IMR-90 (cell line): Measurements from ENCODE around the gene NKX1-1. TPM values are rescaled to one million over a fixed set of nuclear protein-coding genes. Genes with fewer than 3 reads are reported as not detected.

Source experiments
- ATAC-seq: fragments of 200-7000 bp; cut with Tn5 transposase; 2 replicates; pipeline ENCODE4 v1.9.1; 2020; ENCODE audit warnings: low read depth, mild to moderate bottlenecking, moderate library complexity
- BruUV-seq: library from RNA; stranded (reverse); fragments of 400-500 nt; replicated peaks from 2 replicates; lab custom pipeline; 2021; lab: Mats Ljungman, UMichigan
- CTCF ChIA-PET: fragments of 300-600 bp; formaldehyde crosslinking; extraction: SDS; loops from one replicate; lab custom pipeline; 2021; ENCODE audit warnings: antibody characterized with exemption; lab: Yijun Ruan, JAX
- POLR2A ChIA-PET: fragments of 300-600 bp; sonication (Branson Sonifier 250); formaldehyde crosslinking; loops from one replicate; lab custom pipeline; 2022; ENCODE audit warnings: antibody characterized with exemption; ENCODE audit not compliant: unreplicated experiment; lab: Charles Lee
- DNase-seq: peaks from one replicate; pipeline ENCODE4 v3.0.0; 2013
- H2AFZ ChIP-seq: replicated peaks from 2 replicates; pipeline ENCODE3; 2013; ENCODE audit warnings: low read length, mild to moderate bottlenecking; ENCODE audit not compliant: poor library complexity
- H2AK5ac ChIP-seq: 2 replicates; pipeline ENCODE4 v1.6.1; 2013; ENCODE audit warnings: low read depth, low read length, inconsistent platforms
- H2AK9ac ChIP-seq: replicated peaks from 2 replicates; pipeline ENCODE3; 2013; ENCODE audit warnings: mild to moderate bottlenecking, low read depth, low read length, moderate library complexity; ENCODE audit not compliant: poor library complexity
- H2BK120ac ChIP-seq: 2 replicates; pipeline ENCODE4 v1.6.1; 2013; ENCODE audit warnings: low read depth, low read length, inconsistent platforms
- H2BK15ac ChIP-seq: 3 replicates; pipeline ENCODE4 v1.6.1; 2013; ENCODE audit warnings: low read depth, low read length, inconsistent platforms
- H2BK20ac ChIP-seq: 2 replicates; pipeline ENCODE4 v1.6.1; 2013; ENCODE audit warnings: low read depth, mild to moderate bottlenecking, inconsistent platforms, low read length, moderate library complexity
- H2BK5ac ChIP-seq: 2 replicates; pipeline ENCODE4 v1.6.1; 2013; ENCODE audit warnings: mild to moderate bottlenecking, low read depth, low read length, inconsistent platforms; ENCODE audit not compliant: poor library complexity, severe bottlenecking
- H3K14ac ChIP-seq: replicated peaks from 2 replicates; pipeline ENCODE4 v1.6.1; 2013; ENCODE audit warnings: low read depth, low read length, inconsistent platforms
- H3K18ac ChIP-seq: 2 replicates; pipeline ENCODE4 v1.6.1; 2013; ENCODE audit warnings: low read depth, low read length, control low read depth
- H3K23ac ChIP-seq: 2 replicates; pipeline ENCODE4 v1.6.1; 2013; ENCODE audit warnings: low read depth, low read length, inconsistent platforms
- H3K27ac ChIP-seq: 2 replicates; pipeline ENCODE4 v1.5.1; 2013; ENCODE audit warnings: mild to moderate bottlenecking, control low read depth, low read length; ENCODE audit not compliant: insufficient read depth
- H3K27me3 ChIP-seq: 2 replicates; pipeline ENCODE4 v1.6.1; 2013; ENCODE audit warnings: low read length; ENCODE audit not compliant: control insufficient read depth, insufficient read depth
- H3K36me3 ChIP-seq: 2 replicates; pipeline ENCODE4 v1.6.1; 2013; ENCODE audit warnings: low read length, mixed read lengths; ENCODE audit not compliant: control insufficient read depth, insufficient read depth
- H3K4ac ChIP-seq: 2 replicates; pipeline ENCODE4 v1.6.1; 2013; ENCODE audit warnings: low read depth, low read length, inconsistent platforms
- H3K4me1 ChIP-seq: 2 replicates; pipeline ENCODE4 v1.6.1; 2013; ENCODE audit warnings: low read length, mixed read lengths; ENCODE audit not compliant: control insufficient read depth, insufficient read depth
- H3K4me2 ChIP-seq: 2 replicates; pipeline ENCODE4 v1.6.1; 2013; ENCODE audit warnings: low read depth, mild to moderate bottlenecking, control low read depth, low read length, moderate library complexity
- H3K4me3 ChIP-seq: 2 replicates; pipeline ENCODE4 v1.5.1; 2013; ENCODE audit warnings: low read depth, mild to moderate bottlenecking, control low read depth, low read length, moderate library complexity; ENCODE audit not compliant: insufficient read depth
- H3K56ac ChIP-seq: 2 replicates; pipeline ENCODE4 v1.6.1; 2013; ENCODE audit warnings: low read length, inconsistent platforms; ENCODE audit not compliant: insufficient read depth; ENCODE audit errors: extremely low read depth
- H3K79me1 ChIP-seq, 2 experiments: 2 replicates each; pipeline ENCODE4 v1.6.1; 2013; ENCODE audit warnings: low read length in 2 of 2, inconsistent platforms in 1 of 2, low read depth in 1 of 2
- H3K9ac ChIP-seq: 2 replicates; pipeline ENCODE4 v1.6.1; 2013; ENCODE audit warnings: low read depth, low read length, control low read depth
- H3K9me1 ChIP-seq: 2 replicates; pipeline ENCODE4 v1.6.1; 2013; ENCODE audit warnings: low read length, inconsistent platforms; ENCODE audit not compliant: insufficient read depth
- H3K9me3 ChIP-seq: 2 replicates; pipeline ENCODE4 v1.6.1; 2013; ENCODE audit warnings: low read length; ENCODE audit not compliant: control insufficient read depth, insufficient read depth
- H4K20me1 ChIP-seq: 2 replicates; pipeline ENCODE4 v1.6.1; 2013; ENCODE audit warnings: low read length, inconsistent platforms; ENCODE audit not compliant: insufficient read depth
- H4K5ac ChIP-seq: 2 replicates; pipeline ENCODE4 v1.6.1; 2013; ENCODE audit warnings: mild to moderate bottlenecking, low read depth, low read length, control low read depth
- H4K8ac ChIP-seq, 2 experiments: 2 replicates each; pipeline ENCODE4 v1.6.1; 2013; ENCODE audit warnings: low read depth in 2 of 2, low read length in 2 of 2, control low read depth in 1 of 2, inconsistent platforms in 1 of 2
- H4K91ac ChIP-seq: 2 replicates; pipeline ENCODE4 v1.6.1; 2013; ENCODE audit warnings: low read depth, low read length, inconsistent platforms; ENCODE audit not compliant: insufficient read depth
- BHLHE40 ChIP-seq: fragments of 150-350 bp; IDR thresholded peaks from 2 replicates; pipeline ENCODE4 v1.6.1; 2016; ENCODE audit warnings: mild to moderate bottlenecking, low read depth, low read length
- CHD1 ChIP-seq: IDR thresholded peaks from 2 replicates; pipeline ENCODE4 v1.6.1; 2012; ENCODE audit warnings: low read depth, low read length, improper control_type of control experiment
- MAFK ChIP-seq: IDR thresholded peaks from 2 replicates; pipeline ENCODE4 v1.6.1; 2012; ENCODE audit warnings: low read depth, low read length, improper control_type of control experiment
- WGBS, 2 experiments: methylation state at CpG; one replicate each; pipeline versions ENCODE4 v1.1.5 to v1.1.7; 2013; ENCODE audit warnings: missing lambda C conversion rate in 2 of 2; ENCODE audit not compliant: insufficient read length in 1 of 2; ENCODE audit errors: extremely low coverage in 2 of 2; 5-methylcytosine and 5-hydroxymethylcytosine counted together
- dilution Hi-C: fragments of 300-500 bp; cut with HindIII; formaldehyde crosslinking; loops from one replicate; pipeline ENCODE4 v1.14.3; 2018; ENCODE audit warnings: low sequenced_read_pairs; ENCODE audit not compliant: unreplicated experiment
- in situ Hi-C: fragments of 300-500 bp; cut with MboI; formaldehyde crosslinking; loops from 3 replicates; pipeline ENCODE4 v1.14.3; 2019; ENCODE audit warnings: low sequenced_read_pairs, inconsistent platforms, mixed read lengths
- intact Hi-C: fragments of 100-400 bp; cut with micrococcal nuclease; formaldehyde crosslinking; loops from 2 replicates; pipeline ENCODE4 v1.10.0; 2022
- polyA plus RNA-seq, 3 experiments: library from polyadenylated mRNA; depleted of rRNA; stranded (reverse); fragments of >200 nt; gene quantifications; 2 replicates each; pipeline ENCODE4 v1.2.3, GENCODE V29; 2012; ENCODE audit warnings: low replicate concordance in 1 of 3
- total RNA-seq: library from RNA; depleted of rRNA; stranded (reverse); fragments of >200 nt; gene quantifications from 2 replicates; pipeline ENCODE4 v1.2.3, GENCODE V29; 2012

Gene NKX1-1
- total and polyA plus RNA-seq, 2 of the 4 experiments (the other 2 are of a cell fraction), result not detected

DNA sequence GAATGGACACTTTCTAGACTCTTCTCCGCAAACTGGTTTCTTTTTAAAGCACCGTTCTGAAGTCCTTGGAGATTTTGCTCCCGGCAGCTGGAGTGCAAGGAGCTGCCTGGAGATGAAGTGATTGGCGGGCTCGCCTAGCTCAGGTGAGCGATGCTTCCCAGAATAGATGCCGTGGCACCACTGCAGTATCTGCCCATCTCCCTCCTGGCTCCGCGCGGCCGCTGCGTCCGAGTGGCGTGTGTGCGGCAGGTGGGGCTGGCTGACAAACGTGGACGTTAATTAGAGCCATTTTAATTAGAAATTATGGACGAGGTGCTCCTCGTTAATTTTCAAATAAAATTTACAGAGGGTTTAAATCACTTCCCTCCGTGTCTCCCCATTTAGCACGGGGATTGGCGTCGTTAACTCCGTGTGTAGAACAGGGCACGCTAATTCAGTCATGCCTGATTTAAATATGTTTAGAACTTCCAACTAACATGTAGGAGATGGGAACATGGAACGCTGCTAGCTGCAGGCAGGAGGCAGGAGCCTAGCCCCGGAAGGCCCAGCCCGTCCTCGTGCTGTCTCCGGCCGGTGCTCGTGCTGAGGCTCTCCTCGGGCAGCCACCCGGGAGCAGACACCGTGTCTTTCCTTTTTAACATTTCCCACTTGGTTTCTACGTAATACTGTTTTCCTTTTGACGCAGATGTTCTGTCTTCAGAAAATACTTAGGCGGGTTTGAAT is 47.7 kb downstream of the NKX1-1 start:
- intact Hi-C loops, result loop anchor here (5.0 kb wide), 1 partner anchor 154 kb away; no protein-coding TSS in a partner anchor

More for the DNA sequence above, 47.7 kb downstream of the NKX1-1 start:
- 96% methylated on average over 17 of the region's 38 CpGs; no CpG with 5 or more reads in 1 of the 2 experiments for WGBS, 2 experiments
- Histone ChIP-seq H3K18ac (no peak overlapping the region), H4K5ac (no peak overlapping the region), H3K9me1 (no peaks in the 10 kb centered on the region), H3K27ac (no peak overlapping the region), H3K27me3 (no peaks in the 10 kb centered on the region), H2AK5ac (no peak overlapping the region), H2AK9ac (no peak overlapping the region), H2BK120ac (no peak overlapping the region), H4K91ac (no peak overlapping the region), H2BK5ac (no peak overlapping the region), H3K4me3 (no peak overlapping the region), H2AFZ (peak overlapping the region; percentile 11), H3K4ac (no peak overlapping the region), H3K36me3 (peaks cover 34% of the 10 kb centered on the region), H2BK20ac (no peak overlapping the region), H3K14ac (no peak overlapping the region), H3K4me1 (0 out of 2 replicates have a peak, but pooled peaks cover 2% of the 10 kb centered on the region), H3K4me2 (no peak overlapping the region), H4K8ac (no peak overlapping the region), H3K79me1 (no peaks in the 10 kb centered on the region; a peak in 1 of 4 replicates), H3K9me3 (no peaks in the 10 kb centered on the region), H3K56ac (no peak overlapping the region), H4K20me1 (no peaks in the 10 kb centered on the region), H2BK15ac (no peak overlapping the region), H3K23ac (no peak overlapping the region), H3K9ac (no peak overlapping the region)
- in situ Hi-C loops (loop anchor here (10.0 kb wide), 1 partner anchor 276 kb away; no protein-coding TSS in a partner anchor), dilution Hi-C loops (no loop called here)
- POLR2A ChIA-PET, result no interaction called here
- TF ChIP-seq BHLHE40, result no peak
- TF ChIP-seq CHD1, result no peak
- TF ChIP-seq MAFK, result no peak
- DNase-seq, result no peak
- CTCF ChIA-PET, result no interaction called here
- BruUV-seq, result no TSS peak
- no peak for ATAC-seq
